Stimulated activated effector memory CD8-positive, alpha-beta T cell treated with anti-CD3 and anti-CD28 coated beads, Interleukin-12 subunit alpha, Interleukin-12 subunit beta, amount 100 ng/mL, for 72 hours (primary cell): Measurements from ENCODE around the gene HDDC2.

Source experiments
- ATAC-seq: fragments of 150-1000 bp; cut with Tn5 transposase; 2 replicates; pipeline ENCODE4 v1.10.0; 2021
- DNase-seq, 2 donors: peaks; one replicate each; pipeline ENCODE4 v3.0.0; 2021 to 2022; ENCODE audit warnings: low spot score in 2 of 2
- H3K27ac Mint-ChIP-seq: one replicate; pipeline ENCODE4 v1.8.0; 2022; ENCODE audit warnings: mild to moderate bottlenecking, mixed read lengths
- H3K36me3 Mint-ChIP-seq: one replicate; pipeline ENCODE4 v1.8.0; 2022; ENCODE audit warnings: mild to moderate bottlenecking, mixed read lengths
- H3K4me1 Mint-ChIP-seq: one replicate; pipeline ENCODE4 v1.8.0; 2022; ENCODE audit warnings: mixed read lengths
- H3K4me3 Mint-ChIP-seq: one replicate; pipeline ENCODE4 v1.8.0; 2022; ENCODE audit warnings: mild to moderate bottlenecking, mixed read lengths
- H3K9me3 Mint-ChIP-seq: one replicate; pipeline ENCODE4 v1.8.0; 2022; ENCODE audit warnings: mixed read lengths

HDDC2 gene

DNA sequence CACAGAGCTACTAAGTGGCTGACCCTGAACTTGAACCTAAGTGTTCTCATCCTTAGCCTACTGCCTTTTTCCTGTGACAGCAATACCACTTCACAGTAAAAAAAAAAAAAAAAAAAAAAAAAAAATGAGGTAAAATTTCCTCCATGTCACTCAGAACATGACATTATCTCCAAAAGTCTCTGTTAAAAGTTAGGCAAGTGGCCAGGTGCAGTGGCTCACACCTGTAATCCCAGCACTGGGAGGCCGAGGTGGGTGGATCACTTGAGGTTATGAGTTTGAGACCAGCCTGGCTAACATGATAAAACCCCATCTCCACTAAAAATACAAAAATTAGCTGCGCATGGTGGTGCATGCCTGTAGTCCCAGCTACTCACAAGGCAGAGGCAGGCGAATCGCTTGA is 11.2 kb upstream of the HDDC2 start:
- ATAC-seq (no peak), DNase-seq (no peak)
- peaks cover 4% of the 10 kb centered on the region for H3K4me1 Mint-ChIP-seq

DNA sequence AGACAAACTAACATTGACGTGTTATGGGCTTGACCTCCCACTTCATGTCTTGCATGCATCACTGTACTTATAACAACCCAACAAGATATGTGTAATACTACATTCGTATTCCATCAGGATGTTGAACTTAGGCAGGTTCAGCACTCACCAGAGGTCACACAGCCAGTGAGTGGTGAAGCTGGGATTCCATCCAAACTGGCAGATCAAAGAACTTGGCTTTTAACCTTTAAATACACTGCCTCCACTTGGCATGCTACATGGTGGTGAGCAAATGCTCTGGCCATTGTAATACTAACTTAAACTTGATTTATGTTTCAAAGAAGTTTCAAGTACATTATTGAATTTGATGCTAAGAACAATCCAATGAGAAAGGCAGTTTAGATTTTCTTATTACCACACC is 10.7 kb upstream of the HDDC2 start:
- ATAC-seq (no peak), DNase-seq (no peak)
- Mint-ChIP-seq H3K9me3 (no peaks in the 10 kb centered on the region), H3K27ac (no peak overlapping the region), H3K36me3 (no peaks in the 10 kb centered on the region), H3K4me1 (peaks cover 7% of the 10 kb centered on the region), H3K4me3 (no peak overlapping the region)

More for the DNA sequence above, 11.2 kb upstream of the HDDC2 start:
- Mint-ChIP-seq H3K9me3 (no peaks in the 10 kb centered on the region), H3K36me3 (no peaks in the 10 kb centered on the region), H3K4me3 (no peak overlapping the region), H3K27ac (no peak overlapping the region)

- Mint-ChIP-seq H3K27ac (no peak overlapping the region), H3K4me1 (peaks cover 7% of the 10 kb centered on the region)
These were observed 9.4 kb upstream of the HDDC2 start for GRCh38 chr6:125310994-125311649.

DNA sequence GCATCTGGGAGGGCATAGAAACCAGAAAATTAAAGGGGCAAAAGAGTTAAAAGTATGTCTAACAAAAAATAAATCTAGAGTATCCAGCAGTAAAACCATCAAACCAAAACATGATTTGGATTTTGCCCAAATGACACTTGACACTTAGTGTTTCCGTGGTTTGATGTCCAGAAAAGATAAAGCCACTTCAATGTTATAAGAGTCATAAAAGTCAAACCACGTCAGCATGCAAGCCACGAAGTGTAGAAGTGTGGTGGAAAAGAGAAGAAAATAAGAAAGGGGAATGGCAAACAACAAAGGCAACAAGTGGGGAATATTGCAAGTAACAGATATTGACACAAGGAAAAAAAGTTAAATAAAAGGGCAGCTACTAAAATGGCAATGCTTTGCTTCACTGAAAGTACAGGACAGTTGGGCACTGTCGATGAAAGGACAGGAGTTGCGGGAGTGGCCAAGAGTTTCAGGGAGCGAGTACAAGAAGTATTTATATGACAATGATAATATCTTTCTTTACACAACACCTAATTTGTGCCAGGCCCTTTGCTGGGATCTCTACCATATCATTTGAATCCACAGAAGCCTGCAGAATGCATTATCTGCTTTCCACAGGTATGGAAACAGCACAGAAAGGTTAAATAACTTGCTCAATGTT is 6.3 kb upstream of the HDDC2 start:
- DNase-seq: no peak
- no peak overlapping the region for H3K27ac Mint-ChIP-seq
- H3K9me3 Mint-ChIP-seq: no peaks in the 10 kb centered on the region
- no peak overlapping the region for H3K4me3 Mint-ChIP-seq
- peak; percentile 62 for ATAC-seq
- no peaks in the 10 kb centered on the region for H3K36me3 Mint-ChIP-seq
- peaks cover 7% of the 10 kb centered on the region for H3K4me1 Mint-ChIP-seq

More at GRCh38 chr6:125310994-125311649, 9.4 kb upstream of the HDDC2 start:
- Mint-ChIP-seq H3K36me3 (no peaks in the 10 kb centered on the region), H3K9me3 (no peaks in the 10 kb centered on the region), H3K4me3 (no peak overlapping the region)
- ATAC-seq (peak; percentile 76), DNase-seq (no peak)

- no peak for DNase-seq
- Mint-ChIP-seq H3K9me3 (peaks cover 3% of the 10 kb centered on the region), H3K27ac (no peak overlapping the region), H3K4me1 (peaks cover 14% of the 10 kb centered on the region), H3K36me3 (peaks cover under 1% of the 10 kb centered on the region), H3K4me3 (no peak overlapping the region)
- ATAC-seq: no peak
These were observed 5.5 kb upstream of the HDDC2 start for GRCh38 chr6:125307150-125307838.

- Mint-ChIP-seq H3K9me3 (peaks cover 5% of the 10 kb centered on the region), H3K27ac (no peak overlapping the region)
- ATAC-seq: no peak
These were observed 5.0 kb upstream of the HDDC2 start for GRCh38 chr6:125306756-125307149.

GRCh38 chr6:125304970-125305660 is 3.3 kb upstream of the HDDC2 start:
- peaks cover 9% of the 10 kb centered on the region for H3K36me3 Mint-ChIP-seq
- H3K4me1 Mint-ChIP-seq: peaks cover 27% of the 10 kb centered on the region
- no peak overlapping the region for H3K4me3 Mint-ChIP-seq
- H3K9me3 Mint-ChIP-seq: peaks cover 5% of the 10 kb centered on the region
- no peak for ATAC-seq
- no peak overlapping the region for H3K27ac Mint-ChIP-seq
- no peak for DNase-seq

More at GRCh38 chr6:125306756-125307149, 5.0 kb upstream of the HDDC2 start:
- Mint-ChIP-seq H3K36me3 (peaks cover 5% of the 10 kb centered on the region), H3K4me3 (no peak overlapping the region), H3K4me1 (peaks cover 17% of the 10 kb centered on the region)
- DNase-seq: no peak

DNA sequence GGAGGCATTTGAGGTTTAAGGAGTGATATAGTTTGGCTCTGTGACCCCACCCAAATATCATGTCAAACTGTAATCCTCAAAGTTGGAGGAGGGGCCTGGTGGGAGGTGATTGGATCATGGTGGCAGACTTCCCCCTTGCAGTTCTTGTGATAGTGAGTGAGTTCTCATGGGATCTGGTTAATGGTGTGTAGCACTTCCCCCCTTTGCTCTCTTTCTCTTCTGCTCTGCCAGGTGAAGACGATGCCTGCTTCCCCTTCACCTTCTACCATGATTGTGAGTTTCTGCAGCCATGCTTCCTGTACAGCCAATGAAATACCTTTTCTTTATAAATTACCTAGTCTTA is 1.7 kb upstream of the HDDC2 start:
- H3K4me3 Mint-ChIP-seq: no peak overlapping the region
- ATAC-seq: no peak
- H3K4me1 Mint-ChIP-seq: peaks cover 44% of the 10 kb centered on the region
- no peak overlapping the region for H3K27ac Mint-ChIP-seq
- no peak for DNase-seq
- peaks cover 25% of the 10 kb centered on the region for H3K36me3 Mint-ChIP-seq
- H3K9me3 Mint-ChIP-seq: peaks cover 5% of the 10 kb centered on the region

GRCh38 chr6:125302840-125303511 is 1.2 kb upstream of the HDDC2 start:
- peaks cover 30% of the 10 kb centered on the region for H3K36me3 Mint-ChIP-seq
- no peak for DNase-seq
- no peak overlapping the region for H3K4me3 Mint-ChIP-seq
- H3K27ac Mint-ChIP-seq: peak overlapping the region; percentile 96
- peaks cover 44% of the 10 kb centered on the region for H3K4me1 Mint-ChIP-seq
- H3K9me3 Mint-ChIP-seq: peaks cover 5% of the 10 kb centered on the region
- ATAC-seq: no peak

GRCh38 chr6:125300992-125301434 is 754 bp downstream of the HDDC2 start:
- ATAC-seq (no peak), DNase-seq (no peak)
- H3K9me3 Mint-ChIP-seq: peaks cover 5% of the 10 kb centered on the region
- peaks cover 50% of the 10 kb centered on the region for H3K36me3 Mint-ChIP-seq
- H3K4me3 Mint-ChIP-seq: peak overlapping the region; percentile 77
- H3K27ac Mint-ChIP-seq: peak overlapping the region; percentile 96
- H3K4me1 Mint-ChIP-seq: peaks cover 50% of the 10 kb centered on the region

DNA sequence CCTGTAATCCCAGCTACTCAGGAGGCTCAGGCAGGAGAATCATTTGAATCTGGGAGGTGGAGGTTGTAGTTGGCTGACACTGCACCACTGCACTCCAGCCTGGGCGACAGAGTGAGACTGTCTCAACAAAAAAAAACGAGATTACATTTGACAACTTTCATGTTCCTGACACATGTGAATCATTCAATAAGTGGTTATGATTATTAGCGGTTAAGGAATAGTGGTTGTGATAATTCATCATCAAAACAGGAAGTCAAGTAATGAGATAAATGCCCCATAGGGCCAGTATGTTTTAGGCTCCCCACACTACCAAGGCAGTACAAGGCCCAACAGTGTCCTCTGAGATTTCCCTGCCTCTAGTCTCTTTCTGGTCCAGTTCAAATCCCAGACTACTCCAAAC is 2.5 kb downstream of the HDDC2 start:
- peaks cover 56% of the 10 kb centered on the region for H3K4me1 Mint-ChIP-seq
- peak overlapping the region; percentile 77 for H3K4me3 Mint-ChIP-seq
- H3K27ac Mint-ChIP-seq: peak overlapping the region; percentile 96
- ATAC-seq: peak; percentile 80
- peaks cover 5% of the 10 kb centered on the region for H3K9me3 Mint-ChIP-seq
- no peak for DNase-seq
- H3K36me3 Mint-ChIP-seq: peaks cover 65% of the 10 kb centered on the region

- DNase-seq: no peak
- H3K4me3 Mint-ChIP-seq: no peak overlapping the region
- H3K9me3 Mint-ChIP-seq: no peaks in the 10 kb centered on the region
- H3K36me3 Mint-ChIP-seq: peaks cover 84% of the 10 kb centered on the region
- ATAC-seq: no peak
- H3K27ac Mint-ChIP-seq: no peak overlapping the region
- H3K4me1 Mint-ChIP-seq: peaks cover 52% of the 10 kb centered on the region
These were observed 5.3 kb downstream of the HDDC2 start for GRCh38 chr6:125296471-125296870.

DNA sequence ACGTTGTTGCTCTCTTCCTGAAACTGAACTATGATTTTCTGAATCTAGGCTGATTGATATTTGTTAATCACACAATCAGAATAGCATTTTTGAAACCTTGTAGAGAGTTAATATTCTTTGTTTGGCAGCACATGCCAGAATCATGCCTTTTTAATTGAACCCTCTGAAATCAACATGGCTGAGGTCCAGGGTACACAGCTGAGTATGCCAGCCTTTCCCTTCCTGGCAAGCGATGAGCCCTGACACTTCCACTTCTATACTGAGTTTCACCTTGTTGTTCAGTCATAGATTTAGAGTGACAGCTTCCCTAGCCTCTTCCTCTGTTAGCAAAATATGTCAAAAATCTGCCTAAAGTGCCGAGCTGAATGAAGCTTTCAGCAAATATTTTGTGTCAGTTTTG is 6.8 kb downstream of the HDDC2 start:
- ATAC-seq: no peak
- Mint-ChIP-seq H3K4me3 (no peak overlapping the region), H3K9me3 (no peaks in the 10 kb centered on the region), H3K36me3 (peaks cover 88% of the 10 kb centered on the region), H3K27ac (no peak overlapping the region), H3K4me1 (peaks cover 39% of the 10 kb centered on the region)
- DNase-seq: no peak

- Mint-ChIP-seq H3K27ac (peak overlapping the region; percentile 12), H3K4me1 (peaks cover 30% of the 10 kb centered on the region), H3K9me3 (no peaks in the 10 kb centered on the region), H3K36me3 (peaks cover 85% of the 10 kb centered on the region), H3K4me3 (no peak overlapping the region)
- ATAC-seq (no peak), DNase-seq (no peak)
These were observed 7.7 kb downstream of the HDDC2 start for GRCh38 chr6:125294036-125294435.

DNA sequence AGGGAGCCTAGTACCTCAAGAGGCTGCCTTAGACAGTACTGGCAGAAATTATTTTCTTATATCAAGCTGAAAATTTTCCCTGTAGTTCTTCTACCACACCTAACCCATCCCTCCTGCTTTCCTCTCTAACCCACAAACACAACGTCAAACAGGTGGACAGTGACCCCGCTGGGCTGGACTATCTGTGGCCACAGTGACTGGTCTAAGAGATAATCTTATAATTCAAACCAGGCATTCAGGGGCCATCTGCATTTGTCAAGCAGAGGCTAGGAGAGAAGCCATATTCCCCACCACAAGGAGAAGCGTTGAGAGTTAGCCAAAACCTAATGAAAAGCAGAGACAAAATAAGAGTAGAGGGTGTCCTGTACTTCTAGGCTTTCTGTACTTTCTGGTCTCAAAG is 8.2 kb downstream of the HDDC2 start:
- Mint-ChIP-seq H3K4me3 (no peak overlapping the region), H3K4me1 (peaks cover 26% of the 10 kb centered on the region), H3K9me3 (no peaks in the 10 kb centered on the region), H3K27ac (peak overlapping the region; percentile 12), H3K36me3 (peaks cover 81% of the 10 kb centered on the region)
- DNase-seq: no peak
- no peak for ATAC-seq
